ENCODE results near the gene UBXN1.
A peak's percentile ranks its signal among the peaks of the same experiment; 100 is the strongest.

Gene UBXN1

DNA sequence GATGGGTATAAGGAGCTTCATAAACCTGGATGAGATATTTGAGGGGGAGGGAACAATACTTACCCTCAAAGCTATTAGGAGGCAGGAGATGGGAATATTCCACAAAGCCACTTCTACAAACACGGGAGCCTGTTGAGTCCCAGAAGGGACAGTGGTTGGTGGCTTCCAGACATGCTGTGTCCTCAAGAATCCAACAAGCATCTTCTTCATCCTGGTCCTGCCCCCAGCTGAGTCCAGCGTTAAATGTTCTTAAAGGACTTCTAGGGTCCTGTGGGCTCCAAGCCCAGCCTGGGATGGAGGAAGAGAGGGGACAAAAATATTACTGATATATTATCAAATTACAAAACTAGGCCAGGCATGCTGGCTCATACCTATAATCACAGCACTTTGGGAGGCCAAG, 11.4 kb downstream of the UBXN1 start:
- H3K4me2 ChIP-seq (ENCODE audit: low read length) = peak overlapping the region; percentile 99
- H3K36me3 ChIP-seq (ENCODE audit: control insufficient read depth, low read length) = peaks cover 74% of the 10 kb centered on the region
- no peaks in the 10 kb centered on the region for H3K9me2 ChIP-seq (replicated peaks; ENCODE audit: control insufficient read depth, low read length)
- peak overlapping the region; percentile 92 for H3K27ac ChIP-seq (ENCODE audit: low read depth, low read length)
- no peak for TF ChIP-seq EZH2phosphoT487 (IDR thresholded peaks at IDR 0.05; ENCODE audit: borderline replicate concordance, low read length)
- peaks cover 52% of the 10 kb centered on the region for H3F3A ChIP-seq (ENCODE audit: control insufficient read depth, insufficient read depth)
- no peaks in the 10 kb centered on the region for H3K27me3 ChIP-seq (ENCODE audit: control insufficient read depth, low read length)
- H3K4me1 ChIP-seq (ENCODE audit: control insufficient read depth, low read length) = peaks cover 54% of the 10 kb centered on the region
- peaks cover 87% of the 10 kb centered on the region for H3K79me2 ChIP-seq (ENCODE audit: control insufficient read depth, low read length)
- H4K20me1 ChIP-seq (ENCODE audit: control insufficient read depth, insufficient read depth, low read depth, low read length) = peaks cover 12% of the 10 kb centered on the region
- H3K4me3 ChIP-seq (ENCODE audit: low read length) = peak overlapping the region; percentile 98
- H3K9me3 ChIP-seq (ENCODE audit: control insufficient read depth, insufficient read depth, low read length) = no peaks in the 10 kb centered on the region

DNA sequence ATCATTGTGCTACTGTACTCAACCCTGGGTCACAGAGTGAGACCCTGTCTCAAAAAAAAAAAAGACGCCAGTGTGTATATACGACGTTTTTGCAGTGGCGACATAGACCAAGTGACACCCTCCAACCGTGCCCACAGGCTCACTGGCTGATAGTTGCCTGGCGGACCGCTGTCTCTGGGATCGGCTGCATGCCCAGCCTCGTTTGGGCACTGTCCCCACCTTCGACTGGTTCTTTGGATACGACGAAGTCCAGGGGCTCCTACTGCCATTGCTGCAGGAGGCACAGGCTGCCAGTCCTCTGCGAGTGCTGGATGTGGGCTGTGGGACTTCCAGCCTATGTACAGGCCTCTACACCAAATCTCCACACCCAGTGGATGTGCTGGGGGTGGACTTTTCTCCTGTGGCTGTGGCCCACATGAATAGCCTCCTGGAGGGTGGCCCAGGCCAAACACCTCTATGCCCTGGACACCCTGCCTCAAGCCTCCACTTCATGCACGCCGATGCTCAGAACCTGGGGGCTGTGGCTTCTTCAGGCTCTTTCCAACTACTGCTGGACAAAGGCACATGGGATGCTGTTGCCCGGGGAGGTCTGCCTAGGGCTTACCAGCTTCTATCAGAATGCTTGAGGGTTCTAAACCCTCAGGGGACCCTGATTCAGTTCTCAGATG, 12.5 kb downstream of the UBXN1 start:
- Histone ChIP-seq H3K9me3 (ENCODE audit: control insufficient read depth, insufficient read depth, low read length) (no peaks in the 10 kb centered on the region), H3K9me2 (replicated peaks; ENCODE audit: control insufficient read depth, low read length) (no peaks in the 10 kb centered on the region), H3K4me3 (ENCODE audit: low read length) (peak overlapping the region; percentile 98), H3K4me2 (ENCODE audit: low read length) (peak overlapping the region; percentile 99), H3K27ac (ENCODE audit: low read depth, low read length) (peak overlapping the region; percentile 92), H3K4me1 (ENCODE audit: control insufficient read depth, low read length) (peaks cover 53% of the 10 kb centered on the region), H3K79me2 (ENCODE audit: control insufficient read depth, low read length) (peaks cover 80% of the 10 kb centered on the region), H3F3A (ENCODE audit: control insufficient read depth, insufficient read depth) (peaks cover 52% of the 10 kb centered on the region), H4K20me1 (ENCODE audit: control insufficient read depth, insufficient read depth, low read depth, low read length) (peaks cover 12% of the 10 kb centered on the region), H3K27me3 (ENCODE audit: control insufficient read depth, low read length) (no peaks in the 10 kb centered on the region), H3K36me3 (ENCODE audit: control insufficient read depth, low read length) (peaks cover 72% of the 10 kb centered on the region)
- TF ChIP-seq, protein P1, sequence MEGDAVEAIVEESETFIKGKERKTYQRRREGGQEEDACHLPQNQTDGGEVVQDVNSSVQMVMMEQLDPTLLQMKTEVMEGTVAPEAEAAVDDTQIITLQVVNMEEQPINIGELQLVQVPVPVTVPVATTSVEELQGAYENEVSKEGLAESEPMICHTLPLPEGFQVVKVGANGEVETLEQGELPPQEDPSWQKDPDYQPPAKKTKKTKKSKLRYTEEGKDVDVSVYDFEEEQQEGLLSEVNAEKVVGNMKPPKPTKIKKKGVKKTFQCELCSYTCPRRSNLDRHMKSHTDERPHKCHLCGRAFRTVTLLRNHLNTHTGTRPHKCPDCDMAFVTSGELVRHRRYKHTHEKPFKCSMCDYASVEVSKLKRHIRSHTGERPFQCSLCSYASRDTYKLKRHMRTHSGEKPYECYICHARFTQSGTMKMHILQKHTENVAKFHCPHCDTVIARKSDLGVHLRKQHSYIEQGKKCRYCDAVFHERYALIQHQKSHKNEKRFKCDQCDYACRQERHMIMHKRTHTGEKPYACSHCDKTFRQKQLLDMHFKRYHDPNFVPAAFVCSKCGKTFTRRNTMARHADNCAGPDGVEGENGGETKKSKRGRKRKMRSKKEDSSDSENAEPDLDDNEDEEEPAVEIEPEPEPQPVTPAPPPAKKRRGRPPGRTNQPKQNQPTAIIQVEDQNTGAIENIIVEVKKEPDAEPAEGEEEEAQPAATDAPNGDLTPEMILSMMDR (IDR thresholded peaks at IDR 0.05; ENCODE audit: low read depth, low read length, poor library complexity, severe bottlenecking) = no peak
- TF ChIP-seq EZH2phosphoT487 (IDR thresholded peaks at IDR 0.05; ENCODE audit: borderline replicate concordance, low read length) = no peak

DNA sequence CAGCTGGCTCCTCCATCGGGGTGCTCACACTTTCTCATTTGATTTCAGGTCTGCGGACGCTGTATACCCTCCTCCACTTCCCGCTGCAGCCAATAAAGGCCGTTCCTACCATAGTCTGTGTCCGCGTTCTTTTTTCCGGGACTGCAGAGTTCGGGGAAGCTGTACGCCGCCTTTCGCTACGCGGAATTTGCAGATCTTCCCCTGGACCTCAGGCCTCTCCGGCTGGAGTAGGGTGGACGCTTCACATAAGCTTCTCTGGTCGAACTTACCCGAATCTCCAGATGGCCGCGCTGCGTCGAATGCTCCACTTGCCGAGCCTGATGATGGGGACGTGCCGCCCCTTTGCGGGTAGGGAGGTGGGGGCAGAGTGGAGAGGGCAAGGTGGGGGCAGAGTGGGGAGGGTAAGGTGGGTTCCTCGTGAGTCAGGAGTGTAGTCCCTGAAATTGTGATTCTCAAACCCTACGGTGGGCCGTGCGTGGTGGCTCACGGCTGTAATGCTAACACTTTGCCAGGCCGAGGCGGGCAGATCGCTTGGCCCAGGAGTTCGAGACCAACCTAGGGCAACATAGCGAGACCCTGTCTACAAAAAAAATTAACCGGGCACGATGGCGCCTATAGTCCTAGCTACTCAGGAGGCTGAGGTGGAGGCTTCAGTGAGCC, 13.1 kb downstream of the UBXN1 start:
- no peak for TF ChIP-seq EZH2phosphoT487 (IDR thresholded peaks at IDR 0.05; ENCODE audit: borderline replicate concordance, low read length)
- TF ChIP-seq, protein P1 (IDR thresholded peaks at IDR 0.05; ENCODE audit: low read depth, low read length, poor library complexity, severe bottlenecking) = no peak
- Histone ChIP-seq H3F3A (ENCODE audit: control insufficient read depth, insufficient read depth) (peaks cover 48% of the 10 kb centered on the region), H4K20me1 (ENCODE audit: control insufficient read depth, insufficient read depth, low read depth, low read length) (peaks cover 12% of the 10 kb centered on the region), H3K79me2 (ENCODE audit: control insufficient read depth, low read length) (peaks cover 73% of the 10 kb centered on the region), H3K36me3 (ENCODE audit: control insufficient read depth, low read length) (peaks cover 69% of the 10 kb centered on the region), H3K4me1 (ENCODE audit: control insufficient read depth, low read length) (peaks cover 48% of the 10 kb centered on the region), H3K9me3 (ENCODE audit: control insufficient read depth, insufficient read depth, low read length) (no peaks in the 10 kb centered on the region), H3K27ac (ENCODE audit: low read depth, low read length) (peak overlapping the region; percentile 92), H3K9me2 (replicated peaks; ENCODE audit: control insufficient read depth, low read length) (no peaks in the 10 kb centered on the region), H3K27me3 (ENCODE audit: control insufficient read depth, low read length) (no peaks in the 10 kb centered on the region), H3K4me2 (ENCODE audit: low read length) (peak overlapping the region; percentile 99), H3K4me3 (ENCODE audit: low read length) (peak overlapping the region; percentile 98)

DNA sequence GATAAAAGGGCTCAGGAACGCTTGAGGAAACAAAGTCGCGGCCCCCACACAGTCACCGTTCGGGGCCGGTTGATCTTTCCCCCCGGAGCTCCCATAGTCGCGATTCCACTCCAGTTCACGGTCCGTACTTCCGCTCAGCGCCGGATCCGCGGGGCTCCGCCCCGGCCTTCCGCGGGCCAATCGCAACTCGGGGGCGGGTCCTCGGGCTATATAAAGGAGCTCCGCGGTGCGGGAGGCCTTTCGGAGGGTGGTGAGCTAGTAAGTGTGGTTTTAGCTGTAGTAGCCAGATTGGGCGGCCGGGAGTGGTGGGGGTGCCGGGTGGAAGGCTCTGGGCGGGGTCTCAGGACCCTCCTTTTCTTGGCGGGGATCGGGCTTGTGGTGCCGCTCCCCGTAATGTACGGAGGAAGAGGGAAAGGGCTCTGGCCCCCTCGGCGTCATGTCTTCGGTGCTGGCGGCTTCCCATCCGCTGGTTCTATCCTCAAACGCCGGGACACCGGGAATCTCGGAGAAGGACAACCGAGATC, 13.7 kb downstream of the UBXN1 start, which contains the start of the genes C11orf98 and CSKMT:
TSS of gene C11orf98 (minus strand) at position 136 of the 524 bp plus-strand sequence. CDS start at position 95, 41 bp downstream.
TSS of gene CSKMT (plus strand) at position 238 of the 524 bp plus-strand sequence. CDS start 568 bp downstream, outside the sequence.
- Histone ChIP-seq H3F3A (ENCODE audit: control insufficient read depth, insufficient read depth) (peaks cover 46% of the 10 kb centered on the region), H3K9me2 (replicated peaks; ENCODE audit: control insufficient read depth, low read length) (no peaks in the 10 kb centered on the region), H3K79me2 (ENCODE audit: control insufficient read depth, low read length) (peaks cover 67% of the 10 kb centered on the region), H3K4me3 (ENCODE audit: low read length) (peak within 1 kb of the TSS; percentile 98), H3K36me3 (ENCODE audit: control insufficient read depth, low read length) (peaks cover 70% of the 10 kb centered on the region), H3K9me3 (ENCODE audit: control insufficient read depth, insufficient read depth, low read length) (no peaks in the 10 kb centered on the region), H3K27me3 (ENCODE audit: control insufficient read depth, low read length) (no peaks in the 10 kb centered on the region), H3K27ac (ENCODE audit: low read depth, low read length) (peak within 1 kb of the TSS; percentile 92), H4K20me1 (ENCODE audit: control insufficient read depth, insufficient read depth, low read depth, low read length) (peaks cover 12% of the 10 kb centered on the region), H3K4me1 (ENCODE audit: control insufficient read depth, low read length) (peaks cover 42% of the 10 kb centered on the region), H3K4me2 (ENCODE audit: low read length) (peak within 1 kb of the TSS; percentile 99)
- no peak for TF ChIP-seq EZH2phosphoT487 (IDR thresholded peaks at IDR 0.05; ENCODE audit: borderline replicate concordance, low read length)
- TF ChIP-seq, protein P1 (IDR thresholded peaks at IDR 0.05; ENCODE audit: low read depth, low read length, poor library complexity, severe bottlenecking) = no peak

Measured in DOHH2 (cell line).